PFSK-1 (cell line): Measurements from ENCODE around the gene CMIP.

ENCODE experiments used
- FOXP2 ChIP-seq: optimal IDR thresholded peaks from 2 replicates; pipeline ENCODE3; 2011; ENCODE audit warnings: borderline replicate concordance, control low read depth, inconsistent platforms; ENCODE audit not compliant: insufficient read depth; ENCODE audit errors: extremely low read length, extremely low read depth
- POLR2AphosphoS5 ChIP-seq: IDR thresholded peaks from 2 replicates; pipeline ENCODE4 v1.6.1; 2012; ENCODE audit warnings: low read depth, mild to moderate bottlenecking, control low read depth, low read length, moderate library complexity
- REST ChIP-seq, 2 experiments: IDR thresholded peaks; 2 replicates each; pipeline versions ENCODE4 v1.6.1 to v1.8.0; 2011 to 2012; ENCODE audit warnings: low read depth in 2 of 2, low read length in 2 of 2, control low read depth in 1 of 2, inconsistent platforms in 1 of 2, mild to moderate bottlenecking in 1 of 2, moderate library complexity in 1 of 2; ENCODE audit not compliant: insufficient read depth in 1 of 2
- SIN3A ChIP-seq: IDR thresholded peaks from 2 replicates; pipeline ENCODE4 v1.6.1; 2012; ENCODE audit warnings: mild to moderate bottlenecking, low read length, moderate library complexity, borderline replicate concordance; ENCODE audit not compliant: insufficient read depth
- TAF1 ChIP-seq: IDR thresholded peaks from 2 replicates; pipeline ENCODE4 v1.6.1; 2012; ENCODE audit warnings: low read length, control low read depth, borderline replicate concordance; ENCODE audit not compliant: insufficient read depth

The CMIP gene

GRCh38 chr16:81546781-81547180 is 102.2 kb downstream of the CMIP start:
- no peak for TF ChIP-seq TAF1

- TF ChIP-seq POLR2AphosphoS5: no peak
- TF ChIP-seq SIN3A: no peak
- no peak for TF ChIP-seq REST (IDR thresholded peaks at IDR 0.05; ENCODE audit: insufficient read depth in 1 of 2, low read depth in 2 of 2, low read length in 2 of 2)
- TF ChIP-seq FOXP2: no peak
- TF ChIP-seq TAF1: no peak
Observed at GRCh38 chr16:81547194-81547938, 102.8 kb downstream of the CMIP start.

- no peak for TF ChIP-seq FOXP2
- no peak for TF ChIP-seq POLR2AphosphoS5
- no peak for TF ChIP-seq TAF1
- no peak for TF ChIP-seq SIN3A
- no peak for TF ChIP-seq REST (IDR thresholded peaks at IDR 0.05; ENCODE audit: insufficient read depth in 1 of 2, low read depth in 2 of 2, low read length in 2 of 2)
Observed at GRCh38 chr16:81547939-81548216, 103.3 kb downstream of the CMIP start.

GRCh38 chr16:81548551-81548875 is 103.9 kb downstream of the CMIP start:
- TF ChIP-seq REST (IDR thresholded peaks at IDR 0.05; ENCODE audit: insufficient read depth in 1 of 2, low read depth in 2 of 2, low read length in 2 of 2): no peak
- no peak for TF ChIP-seq SIN3A
- TF ChIP-seq POLR2AphosphoS5: no peak
- TF ChIP-seq TAF1: no peak
- no peak for TF ChIP-seq FOXP2

- TF ChIP-seq POLR2AphosphoS5: no peak
- TF ChIP-seq TAF1: no peak
- no peak for TF ChIP-seq FOXP2
- no peak for TF ChIP-seq SIN3A
- TF ChIP-seq REST (IDR thresholded peaks at IDR 0.05; ENCODE audit: insufficient read depth in 1 of 2, low read depth in 2 of 2, low read length in 2 of 2): no peak
Observed at GRCh38 chr16:81548876-81549546, 104.4 kb downstream of the CMIP start.
